Measurements from ENCODE around the gene MAPK14. TPM values are rescaled to one million over a fixed set of nuclear protein-coding genes. Genes with fewer than 3 reads are reported as not detected.

The MAPK14 gene
- total and polyA plus RNA-seq, 9 of the 15 experiments (the other 6 are each of a cell fraction or from before 2014, with no cell fraction given), result 8.8 to 62.7 (median 35.5) TPM

- 0 out of 2 replicates have a peak, but pooled peaks have one; percentile 10 for TF ChIP-seq ZBTB9 (CRISPR knock-in tag; IDR thresholded peaks at IDR 0.05)
- 0 out of 4 replicates have a peak, but pooled peaks of 1 of the 2 experiments have one; percentile 13 for TF ChIP-seq MAZ (CRISPR knock-in tag; conservative IDR thresholded peaks at IDR 0.05 in 1 of 2, IDR thresholded peaks at IDR 0.05 in 1 of 2)
- no peak for TF ChIP-seq MCM5 (IDR thresholded peaks at IDR 0.05; ENCODE audit: low read depth)
- no peak for TF ChIP-seq KLF1 (tag; IDR thresholded peaks at IDR 0.05)
- TF ChIP-seq, protein P1, sequence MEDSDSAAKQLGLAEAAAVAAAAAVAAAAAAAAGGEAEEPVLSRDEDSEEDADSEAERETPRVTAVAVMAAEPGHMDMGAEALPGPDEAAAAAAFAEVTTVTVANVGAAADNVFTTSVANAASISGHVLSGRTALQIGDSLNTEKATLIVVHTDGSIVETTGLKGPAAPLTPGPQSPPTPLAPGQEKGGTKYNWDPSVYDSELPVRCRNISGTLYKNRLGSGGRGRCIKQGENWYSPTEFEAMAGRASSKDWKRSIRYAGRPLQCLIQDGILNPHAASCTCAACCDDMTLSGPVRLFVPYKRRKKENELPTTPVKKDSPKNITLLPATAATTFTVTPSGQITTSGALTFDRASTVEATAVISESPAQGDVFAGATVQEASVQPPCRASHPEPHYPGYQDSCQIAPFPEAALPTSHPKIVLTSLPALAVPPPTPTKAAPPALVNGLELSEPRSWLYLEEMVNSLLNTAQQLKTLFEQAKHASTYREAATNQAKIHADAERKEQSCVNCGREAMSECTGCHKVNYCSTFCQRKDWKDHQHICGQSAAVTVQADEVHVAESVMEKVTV (CRISPR knock-in tag; IDR thresholded peaks at IDR 0.05), result no peak
- no peak for TF ChIP-seq TSHZ1 (CRISPR knock-in tag; IDR thresholded peaks at IDR 0.05)
- TF ChIP-seq, protein P2, sequence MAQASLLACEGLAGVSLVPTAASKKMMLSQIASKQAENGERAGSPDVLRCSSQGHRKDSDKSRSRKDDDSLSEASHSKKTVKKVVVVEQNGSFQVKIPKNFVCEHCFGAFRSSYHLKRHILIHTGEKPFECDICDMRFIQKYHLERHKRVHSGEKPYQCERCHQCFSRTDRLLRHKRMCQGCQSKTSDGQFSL (CRISPR knock-in tag; IDR thresholded peaks at IDR 0.05), result peak; percentile 63; the same call in 1 of the 2 replicates
- TF ChIP-seq, protein P2 (tag; IDR thresholded peaks at IDR 0.05), result no peak
- no peak for TF ChIP-seq TFAM (CRISPR knock-in tag; conservative IDR thresholded peaks at IDR 0.05)
- no peak for TF ChIP-seq ZNF57 (CRISPR knock-in tag; IDR thresholded peaks at IDR 0.05)
- TF ChIP-seq FOXK2 (conservative IDR thresholded peaks at IDR 0.05 in 1 of 2, IDR thresholded peaks at IDR 0.05 in 1 of 2; ENCODE audit: low read depth in 2 of 2), result no peak
- TF ChIP-seq, protein P3, sequence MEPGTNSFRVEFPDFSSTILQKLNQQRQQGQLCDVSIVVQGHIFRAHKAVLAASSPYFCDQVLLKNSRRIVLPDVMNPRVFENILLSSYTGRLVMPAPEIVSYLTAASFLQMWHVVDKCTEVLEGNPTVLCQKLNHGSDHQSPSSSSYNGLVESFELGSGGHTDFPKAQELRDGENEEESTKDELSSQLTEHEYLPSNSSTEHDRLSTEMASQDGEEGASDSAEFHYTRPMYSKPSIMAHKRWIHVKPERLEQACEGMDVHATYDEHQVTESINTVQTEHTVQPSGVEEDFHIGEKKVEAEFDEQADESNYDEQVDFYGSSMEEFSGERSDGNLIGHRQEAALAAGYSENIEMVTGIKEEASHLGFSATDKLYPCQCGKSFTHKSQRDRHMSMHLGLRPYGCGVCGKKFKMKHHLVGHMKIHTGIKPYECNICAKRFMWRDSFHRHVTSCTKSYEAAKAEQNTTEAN (CRISPR knock-in tag; IDR thresholded peaks at IDR 0.05), result no peak
- TF ChIP-seq MTF1 (CRISPR knock-in tag; IDR thresholded peaks at IDR 0.05; ENCODE audit: borderline replicate concordance), result no peak
- TF ChIP-seq ZNF778 (CRISPR knock-in tag; IDR thresholded peaks at IDR 0.05), result no peak
- TF ChIP-seq GTF2E2 (tag; IDR thresholded peaks at IDR 0.05), result peak; percentile 19; the same call in 1 of the 2 replicates
- TF ChIP-seq BRF2 (IDR thresholded peaks at IDR 0.05; ENCODE audit: borderline replicate concordance, insufficient read depth, insufficient read length), result no peak
Measured at GRCh38 chr6:36028088-36028876, 674 bp downstream of the MAPK14 start (continued).
